WTC11 (cell line): ENCODE measurements around the gene UBE3C. TPM values are rescaled to one million over a fixed set of nuclear protein-coding genes. Genes with fewer than 3 reads are reported as not detected.
"Not testable (repeated sequence)": the region's sequence is repeated elsewhere in the genome, so short reads cannot be mapped to it uniquely, and the experiment has no call there.

Source experiments
- ATAC-seq: fragments of 200-7000 bp; cut with Tn5 transposase; 2 replicates; pipeline ENCODE4 v1.10.0; 2021; ENCODE audit warnings: mild to moderate bottlenecking, moderate library complexity
- CTCF ChIA-PET: fragments of 300-600 bp; sonication (Branson Sonifier 250); formaldehyde crosslinking; loops from one replicate; lab custom pipeline; 2021; ENCODE audit warnings: antibody characterized with exemption; lab: Charles Lee
- POLR2A ChIA-PET: fragments of 350-600 bp; sonication (Branson Sonifier 250); formaldehyde crosslinking; loops from one replicate; lab custom pipeline; 2021; ENCODE audit warnings: antibody characterized with exemption; lab: Charles Lee
- DNase-seq: peaks from one replicate; pipeline ENCODE4 v3.0.0; 2021; ENCODE audit warnings: low spot score
- H3K27ac Mint-ChIP-seq: 2 replicates; pipeline ENCODE4 v1.8.0; 2021; ENCODE audit warnings: mixed read lengths
- H3K27me3 Mint-ChIP-seq: 2 replicates; pipeline ENCODE4 v1.8.0; 2021; ENCODE audit warnings: low read depth, mild to moderate bottlenecking, moderate library complexity, mixed read lengths
- H3K36me3 Mint-ChIP-seq: 2 replicates; pipeline ENCODE4 v1.8.0; 2021; ENCODE audit warnings: mixed read lengths
- H3K4me1 Mint-ChIP-seq: 2 replicates; pipeline ENCODE4 v1.8.0; 2022; ENCODE audit warnings: mixed read lengths
- H3K4me3 Mint-ChIP-seq: 2 replicates; pipeline ENCODE4 v1.8.0; 2021; ENCODE audit warnings: mild to moderate bottlenecking, moderate library complexity, mixed read lengths
- H3K9me3 Mint-ChIP-seq: 2 replicates; pipeline ENCODE4 v1.8.0; 2021; ENCODE audit warnings: mixed read lengths
- ATF6 ChIP-seq: sonication (generic); formaldehyde crosslinking; IDR thresholded peaks from 2 replicates; pipeline ENCODE4 v1.8.1; 2023; ENCODE audit warnings: mild to moderate bottlenecking, missing genetic modification reagents
- E2F4 ChIP-seq: sonication (generic); formaldehyde crosslinking; IDR thresholded peaks from 2 replicates; pipeline ENCODE4 v1.8.1; 2022; ENCODE audit warnings: low read depth, mild to moderate bottlenecking, moderate library complexity, missing genetic modification reagents, borderline replicate concordance
- E2F5 ChIP-seq: sonication (generic); formaldehyde crosslinking; IDR thresholded peaks from 2 replicates; pipeline ENCODE4 v1.8.1; 2022; ENCODE audit warnings: mild to moderate bottlenecking, moderate library complexity, missing genetic modification reagents
- ELF4 ChIP-seq: sonication (generic); formaldehyde crosslinking; IDR thresholded peaks from 2 replicates; pipeline ENCODE4 v1.8.1; 2022; ENCODE audit warnings: low read depth, mild to moderate bottlenecking, moderate library complexity, missing genetic modification reagents
- ERG ChIP-seq: fragments of 250-450 bp; sonication (Bioruptor Pico); IDR thresholded peaks from 2 replicates; pipeline ENCODE4 v1.8.0; 2021; ENCODE audit warnings: mild to moderate bottlenecking
- FOXJ3 ChIP-seq: sonication (generic); formaldehyde crosslinking; IDR thresholded peaks from 2 replicates; pipeline ENCODE4 v1.9.0; 2021; ENCODE audit warnings: missing genetic modification reagents, mild to moderate bottlenecking, borderline replicate concordance
- GRHL2 ChIP-seq: fragments of 250-450 bp; sonication (Bioruptor Pico); IDR thresholded peaks from 2 replicates; pipeline ENCODE4 v1.8.0; 2022; ENCODE audit warnings: mild to moderate bottlenecking, moderate library complexity; ENCODE audit not compliant: insufficient replicate concordance, severe bottlenecking
- KAT7 ChIP-seq: sonication (generic); formaldehyde crosslinking; IDR thresholded peaks from 2 replicates; pipeline ENCODE4 v1.8.1; 2023; ENCODE audit warnings: missing genetic modification reagents, mild to moderate bottlenecking, borderline replicate concordance
- MAX ChIP-seq: sonication (generic); formaldehyde crosslinking; IDR thresholded peaks from 2 replicates; pipeline ENCODE4 v1.8.0; 2022; ENCODE audit warnings: mild to moderate bottlenecking, missing genetic modification reagents
- MLX ChIP-seq: sonication (generic); formaldehyde crosslinking; IDR thresholded peaks from 2 replicates; pipeline ENCODE4 v1.8.1; 2023; ENCODE audit warnings: mild to moderate bottlenecking, missing genetic modification reagents, moderate library complexity
- NR3C1 ChIP-seq: sonication (generic); formaldehyde crosslinking; conservative IDR thresholded peaks from 2 replicates; pipeline ENCODE4 v1.8.1; 2023; ENCODE audit warnings: low read depth, mild to moderate bottlenecking, missing genetic modification reagents
- RORB ChIP-seq: fragments of 250-450 bp; sonication (Bioruptor Pico); IDR thresholded peaks from 2 replicates; pipeline ENCODE4 v1.9.0; 2021; ENCODE audit warnings: mild to moderate bottlenecking
- ZNF219 ChIP-seq: sonication (generic); formaldehyde crosslinking; IDR thresholded peaks from 2 replicates; pipeline ENCODE4 v1.8.0; 2023; ENCODE audit warnings: missing genetic modification reagents, mild to moderate bottlenecking, borderline replicate concordance
- ZNF232 ChIP-seq: sonication (generic); formaldehyde crosslinking; IDR thresholded peaks from 2 replicates; pipeline ENCODE4 v1.8.0; 2022; ENCODE audit warnings: mild to moderate bottlenecking, missing genetic modification reagents
- ZNF281 ChIP-seq: sonication (generic); formaldehyde crosslinking; IDR thresholded peaks from 2 replicates; pipeline ENCODE4 v1.8.0; 2023; ENCODE audit warnings: mild to moderate bottlenecking, missing genetic modification reagents
- ZNF396 ChIP-seq: fragments of 250-450 bp; sonication (Bioruptor Pico); IDR thresholded peaks from 2 replicates; pipeline ENCODE4 v1.8.0; 2021; ENCODE audit warnings: mild to moderate bottlenecking, moderate library complexity, borderline replicate concordance
- ZNF416 ChIP-seq: fragments of 250-450 bp; sonication (Bioruptor Pico); IDR thresholded peaks from 2 replicates; pipeline ENCODE4 v1.9.0; 2021; ENCODE audit warnings: mild to moderate bottlenecking, inconsistent platforms
- ZNF532 ChIP-seq: fragments of 250-450 bp; sonication (Bioruptor Pico); IDR thresholded peaks from 2 replicates; pipeline ENCODE4 v1.9.0; 2021; ENCODE audit warnings: mild to moderate bottlenecking, borderline replicate concordance
- total RNA-seq: library from RNA; stranded (reverse); gene quantifications from 3 replicates; pipeline ENCODE4 v1.2.3, GENCODE V29; 2021

UBE3C gene
- total RNA-seq, 1 experiment from 2014 or later, result 59.7 TPM

- no peaks in the 10 kb centered on the region for H3K9me3 Mint-ChIP-seq
- no peak overlapping the region for H3K27ac Mint-ChIP-seq
- TF ChIP-seq ZNF532 (CRISPR knock-in tag) (no peak), ZNF281 (CRISPR knock-in tag) (no peak), ERG (no peak), ATF6 (CRISPR knock-in tag) (no peak), MAX (CRISPR knock-in tag) (no peak), FOXJ3 (no peak), GRHL2 (no peak), MLX (no peak), ZNF219 (CRISPR knock-in tag) (no peak), NR3C1 (no peak), ZNF232 (CRISPR knock-in tag) (no peak), KAT7 (CRISPR knock-in tag) (no peak), ELF4 (CRISPR knock-in tag) (no peak), E2F4 (no peak), RORB (no peak), ZNF416 (CRISPR knock-in tag) (no peak), ZNF396 (CRISPR knock-in tag) (no peak), E2F5 (CRISPR knock-in tag) (no peak)
- CTCF ChIA-PET, result interaction anchor here (1.3 to 2.0 kb wide), 4 partner anchors 10 to 62 kb away, joined by 5 to 6 read pairs (median 6); no protein-coding TSS in a partner anchor
- H3K36me3 Mint-ChIP-seq, result no peaks in the 10 kb centered on the region
- POLR2A ChIA-PET, result no interaction called here
- DNase-seq (no peak), ATAC-seq (no peak)
- H3K27me3 Mint-ChIP-seq, result no peaks in the 10 kb centered on the region
- H3K4me3 Mint-ChIP-seq, result no peak overlapping the region
- peaks cover 19% of the 10 kb centered on the region for H3K4me1 Mint-ChIP-seq
These were observed 138.2 kb downstream of the UBE3C start for GRCh38 chr7:157276731-157277562.

- POLR2A ChIA-PET, H3K36me3 Mint-ChIP-seq, ATAC-seq, H3K27me3 Mint-ChIP-seq, DNase-seq, H3K9me3 Mint-ChIP-seq, H3K27ac Mint-ChIP-seq, H3K4me3 Mint-ChIP-seq: not testable (repeated sequence)
- peaks cover 18% of the 10 kb centered on the region for H3K4me1 Mint-ChIP-seq
- CTCF ChIA-PET, result interaction anchor here (0.7 kb wide), 1 partner anchor 61 kb away, joined by 4 read pairs; no protein-coding TSS in a partner anchor
These were observed 138.8 kb downstream of the UBE3C start for GRCh38 chr7:157277568-157277967.
